GM12872 (cell line): ENCODE measurements around the gene MRPL11.

ENCODE experiments used
- TF ChIP-seq, protein P1 (sequence below): IDR thresholded peaks from 3 replicates; pipeline ENCODE4 v1.5.1; 2011; ENCODE audit warnings: low read depth, mild to moderate bottlenecking, low read length, moderate library complexity; ENCODE audit not compliant: insufficient read depth

Gene MRPL11

DNA sequence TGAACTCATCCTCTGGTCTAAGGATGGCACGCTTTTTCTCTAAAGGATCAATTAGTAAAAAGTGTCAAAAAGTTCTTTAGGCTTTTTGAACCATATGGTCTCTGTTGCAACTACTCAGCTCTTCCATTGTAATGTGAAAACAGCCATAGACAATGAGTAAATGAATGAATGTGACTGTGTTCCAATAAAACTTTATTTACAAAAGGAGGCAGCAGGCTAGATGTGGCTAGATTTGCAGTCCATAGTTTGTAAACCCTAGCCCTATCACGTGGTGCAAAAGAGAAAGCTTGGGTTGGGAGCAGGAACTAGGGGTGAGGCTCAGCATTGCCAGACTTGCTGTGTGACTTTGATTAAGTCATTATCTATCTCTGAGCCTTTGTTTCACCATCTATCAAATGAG, 23.2 kb downstream of the MRPL11 start:
- TF ChIP-seq, protein P1, sequence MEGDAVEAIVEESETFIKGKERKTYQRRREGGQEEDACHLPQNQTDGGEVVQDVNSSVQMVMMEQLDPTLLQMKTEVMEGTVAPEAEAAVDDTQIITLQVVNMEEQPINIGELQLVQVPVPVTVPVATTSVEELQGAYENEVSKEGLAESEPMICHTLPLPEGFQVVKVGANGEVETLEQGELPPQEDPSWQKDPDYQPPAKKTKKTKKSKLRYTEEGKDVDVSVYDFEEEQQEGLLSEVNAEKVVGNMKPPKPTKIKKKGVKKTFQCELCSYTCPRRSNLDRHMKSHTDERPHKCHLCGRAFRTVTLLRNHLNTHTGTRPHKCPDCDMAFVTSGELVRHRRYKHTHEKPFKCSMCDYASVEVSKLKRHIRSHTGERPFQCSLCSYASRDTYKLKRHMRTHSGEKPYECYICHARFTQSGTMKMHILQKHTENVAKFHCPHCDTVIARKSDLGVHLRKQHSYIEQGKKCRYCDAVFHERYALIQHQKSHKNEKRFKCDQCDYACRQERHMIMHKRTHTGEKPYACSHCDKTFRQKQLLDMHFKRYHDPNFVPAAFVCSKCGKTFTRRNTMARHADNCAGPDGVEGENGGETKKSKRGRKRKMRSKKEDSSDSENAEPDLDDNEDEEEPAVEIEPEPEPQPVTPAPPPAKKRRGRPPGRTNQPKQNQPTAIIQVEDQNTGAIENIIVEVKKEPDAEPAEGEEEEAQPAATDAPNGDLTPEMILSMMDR = no peak

DNA sequence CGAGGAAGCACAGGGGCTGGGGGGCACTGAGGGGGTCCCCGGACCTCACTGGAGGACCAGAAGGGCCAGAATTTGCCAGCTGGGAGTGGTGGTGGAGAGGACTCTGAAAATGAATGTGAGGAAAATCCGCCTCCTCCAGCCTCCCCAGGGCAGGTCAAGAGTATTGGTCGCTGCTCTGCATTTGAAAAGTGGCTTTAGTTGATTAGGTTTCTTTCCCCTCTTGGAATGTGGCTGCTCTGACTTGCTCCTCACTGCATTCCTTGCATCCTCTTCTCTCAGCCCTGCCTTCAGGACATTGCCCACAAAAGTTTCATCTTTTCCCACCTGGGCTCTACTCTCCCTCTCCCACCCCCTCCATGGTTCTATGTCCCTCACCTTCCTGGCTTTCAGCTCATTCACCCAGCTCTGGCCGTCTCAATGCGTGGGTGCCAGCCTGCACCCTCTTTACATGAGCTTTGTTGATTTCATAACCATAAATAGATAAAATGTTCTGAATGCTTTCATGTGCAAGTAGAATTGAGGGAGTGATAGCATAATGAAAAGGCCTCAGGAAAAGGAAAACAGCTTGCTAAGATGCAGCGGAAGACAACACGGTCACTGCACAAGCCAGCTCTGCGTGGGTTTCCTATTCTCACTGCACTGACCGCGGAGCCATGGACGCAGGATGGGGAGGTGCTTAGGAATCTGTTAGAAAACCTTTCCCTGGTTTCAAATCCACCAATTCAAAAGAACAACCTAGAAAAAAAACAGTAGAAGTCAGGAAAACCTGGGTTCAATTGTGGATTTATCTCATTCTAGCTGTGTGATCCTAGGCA, 24.3 kb downstream of the MRPL11 start:
- TF ChIP-seq, protein P1 = no peak

GRCh38 chr11:66413167-66413566, 25.5 kb downstream of the MRPL11 start:
- TF ChIP-seq, protein P1 = no peak

DNA sequence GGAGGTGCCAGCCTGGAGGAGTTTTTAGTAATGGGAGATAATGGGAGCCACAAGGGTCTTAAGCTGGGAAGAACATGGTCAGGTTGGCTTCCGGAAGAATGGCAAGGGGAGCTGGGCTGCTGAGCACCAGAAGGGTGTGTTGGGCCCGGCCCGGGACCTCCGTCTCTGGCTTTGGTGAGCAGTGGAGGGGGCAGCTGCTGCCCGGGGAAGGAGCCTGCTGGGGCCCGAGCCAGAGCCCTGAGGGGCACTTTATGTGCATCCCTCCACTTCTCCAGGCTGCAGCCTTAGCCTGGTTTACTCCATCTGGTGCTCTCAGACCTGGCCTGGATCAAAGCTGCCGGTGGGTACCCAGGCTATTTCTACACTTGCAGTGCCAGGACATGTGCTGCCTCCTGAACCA, 26.5 kb downstream of the MRPL11 start:
- TF ChIP-seq, protein P1 = no peak

- TF ChIP-seq, protein P1 = no peak
Observed at GRCh38 chr11:66411323-66411722, 27.3 kb downstream of the MRPL11 start.

DNA sequence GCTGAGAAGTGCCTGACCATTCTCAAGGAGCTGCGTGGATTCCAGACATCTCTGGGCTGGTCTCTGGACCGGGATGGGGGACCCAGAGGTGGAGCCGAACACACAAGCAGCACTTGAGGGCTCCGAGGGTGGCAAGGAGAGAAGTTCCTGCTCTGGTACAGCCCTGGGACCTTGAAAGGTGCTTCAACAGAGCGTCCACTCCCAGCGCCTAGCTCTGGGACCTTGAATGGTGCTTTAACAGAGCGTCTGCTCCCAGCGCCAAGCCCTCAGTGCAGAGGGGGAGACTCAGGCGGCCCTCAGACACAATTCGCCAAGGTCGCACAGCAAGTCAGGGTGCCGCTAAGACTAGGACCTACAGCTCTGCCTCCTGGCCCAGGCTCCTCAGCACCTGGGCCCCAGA, 28.5 kb downstream of the MRPL11 start:
- TF ChIP-seq, protein P1 = no peak

GRCh38 chr11:66409226-66409625, 29.4 kb downstream of the MRPL11 start:
- TF ChIP-seq, protein P1 = no peak
